GM19328 (cell line): ENCODE measurements around the gene PIEZO1.

Source experiments
- ATAC-seq: cut with Tn5 transposase; IDR thresholded peaks from one replicate; pipeline ENCODE4 v1.9.1; 2021; ENCODE audit warnings: mild to moderate bottlenecking, moderate library complexity; ENCODE audit not compliant: unreplicated experiment

The PIEZO1 gene

GRCh38 chr16:88723507-88723887 lies 61.5 kb downstream of the PIEZO1 start:
- ATAC-seq: no peak

GRCh38 chr16:88722784-88723506 lies 62.1 kb downstream of the PIEZO1 start:
- ATAC-seq: no peak

- ATAC-seq: no peak
These were observed 62.9 kb downstream of the PIEZO1 start for GRCh38 chr16:88721815-88722755.

- no peak for ATAC-seq
These were observed 63.8 kb downstream of the PIEZO1 start for GRCh38 chr16:88721236-88721635.

- ATAC-seq: no peak
These were observed 64.5 kb downstream of the PIEZO1 start for GRCh38 chr16:88720396-88720970.

- ATAC-seq: no peak
These were observed 65.1 kb downstream of the PIEZO1 start for GRCh38 chr16:88719933-88720296.

- ATAC-seq: no peak
These were observed 65.6 kb downstream of the PIEZO1 start for GRCh38 chr16:88719267-88719932.

- ATAC-seq: no peak
These were observed 66.8 kb downstream of the PIEZO1 start for GRCh38 chr16:88718178-88718577.

- no peak for ATAC-seq
These were observed 68.4 kb downstream of the PIEZO1 start for GRCh38 chr16:88716601-88717001.

- ATAC-seq: no peak
These were observed 68.8 kb downstream of the PIEZO1 start for GRCh38 chr16:88716201-88716600.

- no peak for ATAC-seq
These were observed 69.5 kb downstream of the PIEZO1 start for GRCh38 chr16:88715312-88716190.

- ATAC-seq: no peak
These were observed 70.4 kb downstream of the PIEZO1 start for GRCh38 chr16:88714420-88715302.

- no peak for ATAC-seq
These were observed 71.2 kb downstream of the PIEZO1 start for GRCh38 chr16:88713568-88714419.

GRCh38 chr16:88713054-88713453 lies 72.0 kb downstream of the PIEZO1 start:
- no peak for ATAC-seq

GRCh38 chr16:88712362-88712979 lies 72.5 kb downstream of the PIEZO1 start:
- ATAC-seq: no peak

GRCh38 chr16:88711750-88712340 lies 73.2 kb downstream of the PIEZO1 start:
- ATAC-seq: no peak

- ATAC-seq: no peak
These were observed 74.5 kb downstream of the PIEZO1 start for GRCh38 chr16:88710556-88710955.
